Hepatocyte (in vitro differentiated cells): ENCODE measurements around the gene IL2RG. TPM values are rescaled to one million over a fixed set of nuclear protein-coding genes. Genes with fewer than 3 reads are reported as not detected.

Source experiments
- DNase-seq: peaks from one replicate; pipeline ENCODE4 v3.0.0-alpha.2; 2016; ENCODE audit warnings: low spot score
- H2AFZ ChIP-seq: fragments of 200-600 bp; sonication (generic); 2 replicates; pipeline ENCODE4 v1.6.0; 2016; ENCODE audit warnings: antibody characterized with exemption, mild to moderate bottlenecking
- H3K27ac ChIP-seq: fragments of 200-600 bp; sonication (generic); 2 replicates; pipeline ENCODE4 v1.5.1; 2016; ENCODE audit warnings: mild to moderate bottlenecking
- H3K27me3 ChIP-seq: fragments of 200-600 bp; sonication (generic); 2 replicates; pipeline ENCODE4 v1.6.1; 2016
- H3K36me3 ChIP-seq: fragments of 200-600 bp; sonication (generic); replicated peaks from 2 replicates; pipeline ENCODE4 v1.5.1; 2016; ENCODE audit warnings: low read depth; ENCODE audit not compliant: insufficient read depth
- H3K4me1 ChIP-seq: fragments of 200-600 bp; sonication (generic); 2 replicates; pipeline ENCODE4 v1.5.1; 2016; ENCODE audit warnings: mild to moderate bottlenecking, moderate library complexity; ENCODE audit not compliant: insufficient read depth
- H3K4me2 ChIP-seq: fragments of 200-600 bp; sonication (generic); 2 replicates; pipeline ENCODE4 v1.6.0; 2016
- H3K4me3 ChIP-seq: fragments of 200-600 bp; sonication (generic); 2 replicates; pipeline ENCODE4 v1.5.1; 2016; ENCODE audit warnings: mild to moderate bottlenecking
- H3K79me2 ChIP-seq: fragments of 200-600 bp; sonication (generic); 2 replicates; pipeline ENCODE4 v1.6.0; 2017; ENCODE audit warnings: mild to moderate bottlenecking
- H3K9me2 ChIP-seq: fragments of 200-600 bp; sonication (generic); replicated peaks from 2 replicates; pipeline ENCODE4 v1.6.0; 2017; ENCODE audit warnings: mild to moderate bottlenecking; ENCODE audit not compliant: insufficient read depth
- H3K9me3 ChIP-seq: fragments of 200-600 bp; sonication (generic); 2 replicates; pipeline ENCODE4 v1.5.1; 2016; ENCODE audit warnings: low read depth, mild to moderate bottlenecking
- H4K20me1 ChIP-seq: fragments of 200-600 bp; sonication (generic); 2 replicates; pipeline ENCODE4 v1.6.0; 2016; ENCODE audit warnings: mild to moderate bottlenecking; ENCODE audit not compliant: insufficient read depth, poor library complexity, severe bottlenecking
- EZH2 ChIP-seq: fragments of 200-600 bp; sonication (generic); IDR thresholded peaks from 2 replicates; pipeline ENCODE4 v1.6.1; 2016; ENCODE audit warnings: antibody characterized with exemption, mild to moderate bottlenecking, borderline replicate concordance
- EZH2phosphoT487 ChIP-seq: fragments of 200-600 bp; sonication (generic); IDR thresholded peaks from one replicate; pipeline ENCODE4 v1.6.1; 2018; ENCODE audit warnings: antibody characterized with exemption, mild to moderate bottlenecking, low read depth, moderate library complexity; ENCODE audit not compliant: unreplicated experiment, severe bottlenecking
- WGBS: methylation state at CpG from one replicate; pipeline ENCODE4 v1.1.6; 2016; ENCODE audit warnings: low lambda C conversion rate; ENCODE audit errors: missing lambda C conversion rate; 5-methylcytosine and 5-hydroxymethylcytosine counted together
- polyA plus RNA-seq: library from polyadenylated mRNA; unstranded; fragments of >200 nt; fragmentation: Nextera tagmentation; extraction: Ambion mirVana; gene quantifications from 2 replicates; pipeline ENCODE4 v1.2.1, GENCODE V29; 2016
- total RNA-seq: library from RNA; depleted of rRNA; stranded (reverse); fragments of >200 nt; gene quantifications from 2 replicates; pipeline ENCODE4 v1.2.3, GENCODE V29; 2014
- TF ChIP-seq, protein P1 (sequence below): fragments of 200-600 bp; sonication (generic); IDR thresholded peaks from 2 replicates; pipeline ENCODE4 v1.5.1; 2016; ENCODE audit warnings: antibody characterized with exemption, mild to moderate bottlenecking; ENCODE audit not compliant: poor library complexity

IL2RG gene
- total and polyA plus RNA-seq, 2 experiments from 2014 or later = 7.1 to 13.5 TPM

DNA sequence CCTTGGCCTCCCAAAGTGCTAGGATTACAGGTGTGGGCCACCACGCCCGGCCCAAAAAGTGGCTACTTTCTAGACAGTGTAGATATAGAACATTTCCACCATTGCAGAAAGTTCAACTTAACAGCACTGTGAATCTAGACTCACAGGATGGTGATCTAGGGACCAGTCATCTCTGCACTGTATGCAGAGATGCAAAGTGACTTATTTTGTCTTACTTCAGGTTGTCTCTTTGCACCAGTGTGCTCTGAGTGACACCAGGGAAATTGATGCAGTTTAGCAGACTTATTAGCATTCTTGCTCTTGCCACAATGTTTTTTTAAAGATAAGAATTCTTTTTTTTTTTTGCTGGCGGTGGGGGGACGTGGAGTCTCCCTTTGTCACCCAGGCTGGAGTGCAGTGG is 28.6 kb downstream of the IL2RG start:
- no peak for DNase-seq
- Histone ChIP-seq H2AFZ (no peak overlapping the region), H3K27ac (no peak overlapping the region), H3K9me3 (no peaks in the 10 kb centered on the region), H3K36me3 (no peaks in the 10 kb centered on the region), H3K4me1 (no peaks in the 10 kb centered on the region), H3K4me3 (no peak overlapping the region), H3K9me2 (no peaks in the 10 kb centered on the region), H3K4me2 (no peak overlapping the region), H3K79me2 (no peaks in the 10 kb centered on the region), H4K20me1 (no peaks in the 10 kb centered on the region), H3K27me3 (no peaks in the 10 kb centered on the region)
- 73% methylated on average over 4 of the region's 4 CpGs for WGBS
- TF ChIP-seq EZH2phosphoT487 = no peak
- TF ChIP-seq, protein P1, sequence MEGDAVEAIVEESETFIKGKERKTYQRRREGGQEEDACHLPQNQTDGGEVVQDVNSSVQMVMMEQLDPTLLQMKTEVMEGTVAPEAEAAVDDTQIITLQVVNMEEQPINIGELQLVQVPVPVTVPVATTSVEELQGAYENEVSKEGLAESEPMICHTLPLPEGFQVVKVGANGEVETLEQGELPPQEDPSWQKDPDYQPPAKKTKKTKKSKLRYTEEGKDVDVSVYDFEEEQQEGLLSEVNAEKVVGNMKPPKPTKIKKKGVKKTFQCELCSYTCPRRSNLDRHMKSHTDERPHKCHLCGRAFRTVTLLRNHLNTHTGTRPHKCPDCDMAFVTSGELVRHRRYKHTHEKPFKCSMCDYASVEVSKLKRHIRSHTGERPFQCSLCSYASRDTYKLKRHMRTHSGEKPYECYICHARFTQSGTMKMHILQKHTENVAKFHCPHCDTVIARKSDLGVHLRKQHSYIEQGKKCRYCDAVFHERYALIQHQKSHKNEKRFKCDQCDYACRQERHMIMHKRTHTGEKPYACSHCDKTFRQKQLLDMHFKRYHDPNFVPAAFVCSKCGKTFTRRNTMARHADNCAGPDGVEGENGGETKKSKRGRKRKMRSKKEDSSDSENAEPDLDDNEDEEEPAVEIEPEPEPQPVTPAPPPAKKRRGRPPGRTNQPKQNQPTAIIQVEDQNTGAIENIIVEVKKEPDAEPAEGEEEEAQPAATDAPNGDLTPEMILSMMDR = no peak
- TF ChIP-seq EZH2 = no peak

GRCh38 chrX:71082124-71082647 is 29.2 kb downstream of the IL2RG start:
- Histone ChIP-seq H3K9me3 (no peaks in the 10 kb centered on the region), H4K20me1 (no peaks in the 10 kb centered on the region), H3K27me3 (no peaks in the 10 kb centered on the region), H3K4me1 (no peaks in the 10 kb centered on the region), H3K4me3 (no peak overlapping the region), H3K9me2 (no peaks in the 10 kb centered on the region), H2AFZ (no peak overlapping the region), H3K27ac (no peak overlapping the region), H3K36me3 (no peaks in the 10 kb centered on the region), H3K79me2 (no peaks in the 10 kb centered on the region), H3K4me2 (no peak overlapping the region)
- 90% methylated on average over 5 of the region's 5 CpGs for WGBS
- TF ChIP-seq EZH2phosphoT487 (no peak), EZH2 (no peak)
- TF ChIP-seq, protein P1 = no peak
- DNase-seq = no peak

- Histone ChIP-seq H3K27me3 (no peaks in the 10 kb centered on the region), H3K9me3 (no peaks in the 10 kb centered on the region), H3K4me3 (no peak overlapping the region), H3K4me1 (no peaks in the 10 kb centered on the region), H3K4me2 (no peak overlapping the region), H3K79me2 (no peaks in the 10 kb centered on the region), H3K9me2 (no peaks in the 10 kb centered on the region), H2AFZ (no peak overlapping the region), H3K36me3 (no peaks in the 10 kb centered on the region), H3K27ac (peak overlapping the region; percentile 8), H4K20me1 (no peaks in the 10 kb centered on the region)
- TF ChIP-seq, protein P1 = no peak
- TF ChIP-seq EZH2phosphoT487 (no peak), EZH2 (no peak)
- 39% methylated on average over 3 of the region's 3 CpGs for WGBS
- no peak for DNase-seq
Observed at GRCh38 chrX:71081330-71082123, 29.9 kb downstream of the IL2RG start.
